ENCODE results near the gene ABLIM1. TPM values are rescaled to one million over a fixed set of nuclear protein-coding genes. Genes with fewer than 3 reads are reported as not detected.

ABLIM1 gene
- total and polyA plus RNA-seq, 7 experiments from 2014 or later: 109 to 440 (median 357) TPM

- Mint-ChIP-seq H3K4me3 (no peak overlapping the region), H3K36me3 (peaks cover 13 to 84% (median 65%) of the 10 kb centered on the region in 5 donors), H3K9me3 (no peaks in the 10 kb centered on the region), H3K27me3 (no peaks in the 10 kb centered on the region), H3K4me1 (peaks cover 0 to 5% (median 0%) of the 10 kb centered on the region in 7 donors), H3K27ac (no peak overlapping the region)
- ATAC-seq (no peak), DNase-seq (no peak)
- no peaks in the 10 kb centered on the region for H3K27me3 ChIP-seq (ENCODE audit: control insufficient read depth in 2 of 2, insufficient read depth in 2 of 2, low read length in 2 of 2)
- intact Hi-C loops (cut with micrococcal nuclease): loop anchor here in 1 of 2 donors (5.0 kb wide), 1 partner anchor 135 kb away; no protein-coding TSS in a partner anchor
- peaks cover 9 to 90% (median 50%) of the 10 kb centered on the region in 3 experiments for H3K36me3 ChIP-seq (ENCODE audit: control insufficient read depth in 2 of 3, insufficient read depth in 3 of 3, low read length in 3 of 3)
- H3K27ac ChIP-seq (ENCODE audit: low read depth, low read length): no peak overlapping the region
- ChIA-PET CTCF (no interaction called here), POLR2A (no interaction called here)
- no peak overlapping the region for H3K4me3 ChIP-seq (ENCODE audit: low read length)
- H3K9me3 ChIP-seq (ENCODE audit: control insufficient read depth in 2 of 3, low read length in 3 of 3): no peaks in the 10 kb centered on the region
- no peaks in the 10 kb centered on the region for H3K4me1 ChIP-seq (ENCODE audit: control insufficient read depth in 2 of 2, insufficient read depth in 2 of 2, low read length in 2 of 2)
Measured at GRCh38 chr10:114436941-114437340, 221.1 kb downstream of the ABLIM1 start.

- peaks cover 0 to 53% (median 23%) of the 10 kb centered on the region in 3 experiments for H3K36me3 ChIP-seq (ENCODE audit: control insufficient read depth in 2 of 3, insufficient read depth in 3 of 3, low read length in 3 of 3)
- POLR2A ChIA-PET: no interaction called here
- H3K4me1 ChIP-seq (ENCODE audit: control insufficient read depth in 2 of 2, insufficient read depth in 2 of 2, low read length in 2 of 2): no peaks in the 10 kb centered on the region
- H3K4me3 Mint-ChIP-seq: no peak overlapping the region
- no peaks in the 10 kb centered on the region for H3K9me3 ChIP-seq (ENCODE audit: control insufficient read depth in 2 of 3, low read length in 3 of 3)
- no peak overlapping the region for H3K27ac ChIP-seq (ENCODE audit: low read depth, low read length)
- no peaks in the 10 kb centered on the region for H3K27me3 ChIP-seq (ENCODE audit: control insufficient read depth in 2 of 2, insufficient read depth in 2 of 2, low read length in 2 of 2)
- intact Hi-C loops (cut with micrococcal nuclease): no loop called here
- H3K27ac Mint-ChIP-seq: peak overlapping the region in 8 of 9 donors; percentile 1 to 75 (median 28)
- H3K4me1 Mint-ChIP-seq: peaks cover 0 to 5% (median 0%) of the 10 kb centered on the region in 7 donors
- peaks cover 9 to 54% (median 32%) of the 10 kb centered on the region in 5 donors for H3K36me3 Mint-ChIP-seq
- peaks cover 0 to 2% (median 0%) of the 10 kb centered on the region in 11 donors for H3K9me3 Mint-ChIP-seq
- no peak overlapping the region for H3K4me3 ChIP-seq (ENCODE audit: low read length)
- CTCF ChIA-PET: no interaction called here
- DNase-seq: no peak
- H3K27me3 Mint-ChIP-seq: no peaks in the 10 kb centered on the region
- no peak for ATAC-seq
Measured at GRCh38 chr10:114432566-114433093, 225.4 kb downstream of the ABLIM1 start.

- Histone ChIP-seq H3K4me3 (ENCODE audit: low read length) (no peak overlapping the region), H3K27ac (ENCODE audit: low read depth, low read length) (no peak overlapping the region), H3K27me3 (ENCODE audit: control insufficient read depth in 2 of 2, insufficient read depth in 2 of 2, low read length in 2 of 2) (no peaks in the 10 kb centered on the region), H3K9me3 (ENCODE audit: control insufficient read depth in 2 of 3, low read length in 3 of 3) (no peaks in the 10 kb centered on the region), H3K36me3 (ENCODE audit: control insufficient read depth in 2 of 3, insufficient read depth in 3 of 3, low read length in 3 of 3) (peaks cover 0 to 43% (median 15%) of the 10 kb centered on the region in 3 experiments), H3K4me1 (ENCODE audit: control insufficient read depth in 2 of 2, insufficient read depth in 2 of 2, low read length in 2 of 2) (no peaks in the 10 kb centered on the region)
- H3K27ac Mint-ChIP-seq: peak overlapping the region in 6 of 9 donors; percentile 16 to 69 (median 60)
- DNase-seq (no peak), ATAC-seq (no peak)
- intact Hi-C loops (cut with micrococcal nuclease): no loop called here
- peaks cover 0 to 4% (median 0%) of the 10 kb centered on the region in 11 donors for H3K9me3 Mint-ChIP-seq
- ChIA-PET CTCF (interaction anchor here (0.7 kb wide), 1 partner anchor 40 kb away, joined by 3 read pairs; no protein-coding TSS in a partner anchor), POLR2A (no interaction called here)
- H3K36me3 Mint-ChIP-seq: peaks cover 8 to 49% (median 30%) of the 10 kb centered on the region in 5 donors
- no peak overlapping the region for H3K4me3 Mint-ChIP-seq
- H3K27me3 Mint-ChIP-seq: no peaks in the 10 kb centered on the region
- H3K4me1 Mint-ChIP-seq: peaks cover 0 to 5% (median 0%) of the 10 kb centered on the region in 7 donors
Measured at GRCh38 chr10:114431414-114432135, 226.5 kb downstream of the ABLIM1 start.

GRCh38 chr10:114430688-114431413, 227.2 kb downstream of the ABLIM1 start:
- H3K27me3 ChIP-seq (ENCODE audit: control insufficient read depth in 2 of 2, insufficient read depth in 2 of 2, low read length in 2 of 2): no peaks in the 10 kb centered on the region
- no peaks in the 10 kb centered on the region for H3K9me3 ChIP-seq (ENCODE audit: control insufficient read depth in 2 of 3, low read length in 3 of 3)
- H3K9me3 Mint-ChIP-seq: peaks cover 0 to 4% (median 0%) of the 10 kb centered on the region in 11 donors
- peak overlapping the region in 6 of 9 donors; percentile 11 to 83 (median 63) for H3K27ac Mint-ChIP-seq
- peaks cover 0 to 5% (median 0%) of the 10 kb centered on the region in 7 donors for H3K4me1 Mint-ChIP-seq
- peaks cover 8 to 42% (median 23%) of the 10 kb centered on the region in 5 donors for H3K36me3 Mint-ChIP-seq
- H3K27me3 Mint-ChIP-seq: no peaks in the 10 kb centered on the region
- peaks cover 0 to 36% (median 11%) of the 10 kb centered on the region in 3 experiments for H3K36me3 ChIP-seq (ENCODE audit: control insufficient read depth in 2 of 3, insufficient read depth in 3 of 3, low read length in 3 of 3)
- H3K4me1 ChIP-seq (ENCODE audit: control insufficient read depth in 2 of 2, insufficient read depth in 2 of 2, low read length in 2 of 2): no peaks in the 10 kb centered on the region
- no peak overlapping the region for H3K4me3 Mint-ChIP-seq
- intact Hi-C loops (cut with micrococcal nuclease): no loop called here
- no peak for DNase-seq
- H3K4me3 ChIP-seq (ENCODE audit: low read length): no peak overlapping the region
- no peak for ATAC-seq
- H3K27ac ChIP-seq (ENCODE audit: low read depth, low read length): no peak overlapping the region
- ChIA-PET CTCF (interaction anchor here (0.7 to 1.0 kb wide), 2 partner anchors 40 to 180 kb away, joined by 3 read pairs; no protein-coding TSS in a partner anchor), POLR2A (no interaction called here)

GRCh38 chr10:114429581-114430335, 228.3 kb downstream of the ABLIM1 start:
- ChIA-PET POLR2A (interaction anchor here (0.6 kb wide), 1 partner anchor 127 kb away, joined by 3 read pairs; no protein-coding TSS in a partner anchor), CTCF (interaction anchor here (1.0 kb wide), 1 partner anchor 181 kb away, joined by 3 read pairs; no protein-coding TSS in a partner anchor)
- Mint-ChIP-seq H3K4me3 (no peak overlapping the region), H3K4me1 (peaks cover 0 to 5% (median 0%) of the 10 kb centered on the region in 7 donors), H3K36me3 (peaks cover 6 to 40% (median 17%) of the 10 kb centered on the region in 5 donors), H3K27ac (peak overlapping the region in 5 of 9 donors; percentile 33 to 83 (median 58)), H3K27me3 (no peaks in the 10 kb centered on the region), H3K9me3 (peaks cover 0 to 4% (median 0%) of the 10 kb centered on the region in 11 donors)
- DNase-seq: no peak
- H3K4me1 ChIP-seq (ENCODE audit: control insufficient read depth in 2 of 2, insufficient read depth in 2 of 2, low read length in 2 of 2): no peaks in the 10 kb centered on the region
- no peak overlapping the region for H3K4me3 ChIP-seq (ENCODE audit: low read length)
- no peak overlapping the region for H3K27ac ChIP-seq (ENCODE audit: low read depth, low read length)
- H3K27me3 ChIP-seq (ENCODE audit: control insufficient read depth in 2 of 2, insufficient read depth in 2 of 2, low read length in 2 of 2): no peaks in the 10 kb centered on the region
- intact Hi-C loops (cut with micrococcal nuclease): no loop called here
- no peaks in the 10 kb centered on the region for H3K9me3 ChIP-seq (ENCODE audit: control insufficient read depth in 2 of 3, low read length in 3 of 3)
- no peak for ATAC-seq
- H3K36me3 ChIP-seq (ENCODE audit: control insufficient read depth in 2 of 3, insufficient read depth in 3 of 3, low read length in 3 of 3): peaks cover 0 to 25% (median 6%) of the 10 kb centered on the region in 3 experiments
